Natural killer cell (primary cell): ENCODE data around the gene RAVER2. TPM values are rescaled to one million over a fixed set of nuclear protein-coding genes. Genes with fewer than 3 reads are reported as not detected.

Experiments
- ATAC-seq, 3 donors: fragments of 150-1000 bp in 2 of 3; fragments of 200-7000 bp in 1 of 3; cut with Tn5 transposase; 1 replicate in 1 of 3; 2 replicates in 2 of 3; pipeline ENCODE4 v1.10.0; 2021; ENCODE audit warnings: mild to moderate bottlenecking in 2 of 3, moderate library complexity in 2 of 3
- DNase-seq, 2 donors: peaks; one replicate each; pipeline versions ENCODE4 v3.0.0 to v3.0.0-alpha.2; 2013 to 2021; ENCODE audit warnings: mixed read lengths in 1 of 2
- H3K27ac ChIP-seq: one replicate; pipeline ENCODE4 v1.5.1; 2013; ENCODE audit warnings: mild to moderate bottlenecking, low read length
- H3K27me3 ChIP-seq: one replicate; pipeline ENCODE4 v1.6.1; 2013; ENCODE audit warnings: low read length; ENCODE audit not compliant: control insufficient read depth, insufficient read depth
- H3K36me3 ChIP-seq: one replicate; pipeline ENCODE4 v1.6.1; 2013; ENCODE audit warnings: low read length; ENCODE audit not compliant: control insufficient read depth, insufficient read depth
- H3K4me1 ChIP-seq: one replicate; pipeline ENCODE4 v1.6.1; 2013; ENCODE audit warnings: low read length; ENCODE audit not compliant: control insufficient read depth, insufficient read depth
- H3K4me3 ChIP-seq: one replicate; pipeline ENCODE4 v1.5.1; 2013; ENCODE audit warnings: low read length
- H3K9me3 ChIP-seq: one replicate; pipeline ENCODE4 v1.6.1; 2013; ENCODE audit warnings: low read length; ENCODE audit not compliant: control insufficient read depth, insufficient read depth
- H3K27ac Mint-ChIP-seq, 2 donors: one replicate each; pipeline ENCODE4 v1.8.0; 2022; ENCODE audit warnings: mild to moderate bottlenecking in 2 of 2, mixed read lengths in 2 of 2, moderate library complexity in 1 of 2
- H3K27me3 Mint-ChIP-seq, 2 donors: one replicate each; pipeline ENCODE4 v1.8.0; 2022; ENCODE audit warnings: low read depth in 2 of 2, mixed read lengths in 2 of 2
- H3K36me3 Mint-ChIP-seq: one replicate; pipeline ENCODE4 v1.8.0; 2022; ENCODE audit warnings: mixed read lengths
- H3K4me1 Mint-ChIP-seq, 2 donors: one replicate each; pipeline ENCODE4 v1.8.0; 2022; ENCODE audit warnings: mixed read lengths in 2 of 2
- H3K4me3 Mint-ChIP-seq: one replicate; pipeline ENCODE4 v1.8.0; 2022; ENCODE audit warnings: mild to moderate bottlenecking, moderate library complexity, mixed read lengths
- H3K9me3 Mint-ChIP-seq, 2 donors: one replicate each; pipeline ENCODE4 v1.8.0; 2022; ENCODE audit warnings: mixed read lengths in 2 of 2
- WGBS: methylation state at CpG from one replicate; pipeline ENCODE4 v1.1.7; 2013; ENCODE audit warnings: missing lambda C conversion rate; ENCODE audit not compliant: insufficient coverage; 5-methylcytosine and 5-hydroxymethylcytosine counted together
- intact Hi-C: fragments of 100-400 bp; cut with micrococcal nuclease; formaldehyde crosslinking; loops from one replicate; pipeline ENCODE4 v1.14.2; 2022
- total RNA-seq, 4 donors: library from RNA; stranded (reverse); fragments of 120-200 nt in 1 of 4; gene quantifications; one replicate each; pipeline versions ENCODE4 v1.2.3 to v1.2.4, GENCODE V29; 2013 to 2022
- TF ChIP-seq, protein P1 (sequence below): fragments of 200-600 bp; IDR thresholded peaks from one replicate; pipeline ENCODE4 v1.8.0; 2022; ENCODE audit warnings: antibody characterized with exemption

The RAVER2 gene
- total RNA-seq, 3 donors from 2014 or later (not counting 1 experiment from before 2014, with no cell fraction given), result 0.82 to 1.4 (median 1.2) TPM

DNA sequence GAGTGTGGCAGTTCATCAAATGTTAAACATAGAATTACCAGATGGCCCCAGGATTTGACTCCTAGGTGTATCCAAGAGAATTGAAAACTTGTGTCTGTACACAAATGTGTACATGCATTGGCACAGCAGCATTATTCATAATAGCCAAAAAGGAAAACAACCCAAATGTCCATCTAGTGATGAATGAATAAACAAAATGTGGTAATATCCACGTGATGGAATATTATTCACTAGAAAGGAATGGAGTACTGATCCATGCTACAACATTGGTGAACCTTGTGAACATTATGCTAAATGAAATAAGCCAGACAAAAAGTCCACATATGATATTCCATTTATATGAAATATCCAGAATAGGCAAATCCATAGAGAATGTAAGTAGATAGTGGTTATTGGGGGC lies 77.7 kb downstream of the RAVER2 start:
- Mint-ChIP-seq H3K36me3 (no peaks in the 10 kb centered on the region), H3K9me3 (no peaks in the 10 kb centered on the region), H3K27ac (no peak overlapping the region), H3K4me1 (peaks cover 24 to 25% of the 10 kb centered on the region in 2 donors), H3K27me3 (no peaks in the 10 kb centered on the region), H3K4me3 (no peak overlapping the region)
- no peaks in the 10 kb centered on the region for H3K9me3 ChIP-seq
- no peaks in the 10 kb centered on the region for H3K36me3 ChIP-seq
- H3K27ac ChIP-seq, result no peak overlapping the region
- no peak for ATAC-seq
- no CpG with 5 or more reads among the region's 1 CpG for WGBS
- H3K27me3 ChIP-seq, result no peaks in the 10 kb centered on the region
- TF ChIP-seq, protein P1, sequence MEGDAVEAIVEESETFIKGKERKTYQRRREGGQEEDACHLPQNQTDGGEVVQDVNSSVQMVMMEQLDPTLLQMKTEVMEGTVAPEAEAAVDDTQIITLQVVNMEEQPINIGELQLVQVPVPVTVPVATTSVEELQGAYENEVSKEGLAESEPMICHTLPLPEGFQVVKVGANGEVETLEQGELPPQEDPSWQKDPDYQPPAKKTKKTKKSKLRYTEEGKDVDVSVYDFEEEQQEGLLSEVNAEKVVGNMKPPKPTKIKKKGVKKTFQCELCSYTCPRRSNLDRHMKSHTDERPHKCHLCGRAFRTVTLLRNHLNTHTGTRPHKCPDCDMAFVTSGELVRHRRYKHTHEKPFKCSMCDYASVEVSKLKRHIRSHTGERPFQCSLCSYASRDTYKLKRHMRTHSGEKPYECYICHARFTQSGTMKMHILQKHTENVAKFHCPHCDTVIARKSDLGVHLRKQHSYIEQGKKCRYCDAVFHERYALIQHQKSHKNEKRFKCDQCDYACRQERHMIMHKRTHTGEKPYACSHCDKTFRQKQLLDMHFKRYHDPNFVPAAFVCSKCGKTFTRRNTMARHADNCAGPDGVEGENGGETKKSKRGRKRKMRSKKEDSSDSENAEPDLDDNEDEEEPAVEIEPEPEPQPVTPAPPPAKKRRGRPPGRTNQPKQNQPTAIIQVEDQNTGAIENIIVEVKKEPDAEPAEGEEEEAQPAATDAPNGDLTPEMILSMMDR, result no peak
- H3K4me1 ChIP-seq, result peaks cover 5% of the 10 kb centered on the region
- intact Hi-C loops, result loop anchor here (10.0 kb wide), 1 partner anchor 78 kb away; the partner anchor contains the start of gene RAVER2
- no peak overlapping the region for H3K4me3 ChIP-seq
- no peak for DNase-seq

DNA sequence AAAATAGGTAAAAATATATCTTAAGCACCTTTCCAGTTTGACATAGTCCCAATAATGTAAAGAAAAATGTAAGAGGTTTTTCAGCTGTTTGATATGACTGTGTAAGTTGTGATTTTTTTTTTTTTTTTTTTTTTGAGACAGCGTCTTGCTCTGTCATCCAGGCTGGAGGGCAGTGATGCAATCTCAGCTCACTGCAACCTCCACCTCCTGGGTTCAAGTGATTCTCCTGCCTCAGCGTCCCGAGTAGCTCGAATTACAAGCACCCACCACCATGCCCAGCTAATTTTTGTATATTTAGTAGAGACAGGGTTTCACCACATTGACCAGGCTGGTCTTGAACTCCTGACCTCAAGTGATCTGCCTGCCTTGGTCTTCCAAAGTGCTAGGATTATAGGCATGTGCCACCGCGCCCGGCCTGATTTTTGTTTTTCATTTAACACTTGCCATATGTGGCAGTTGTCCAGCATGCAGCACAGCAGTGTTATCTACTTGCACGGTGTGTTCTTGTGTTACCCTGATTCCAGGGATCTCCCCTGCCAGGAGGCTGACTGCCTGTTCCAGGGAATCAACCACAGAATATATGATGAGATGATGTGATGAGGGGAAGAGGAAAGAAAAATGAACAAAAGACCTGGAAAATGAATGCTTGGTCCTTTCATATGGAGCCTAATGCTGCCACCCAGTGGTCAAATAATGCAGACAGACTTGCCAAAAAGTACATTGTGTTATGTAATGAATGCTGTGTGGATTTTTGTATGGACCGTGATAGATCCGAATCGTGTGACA lies 79.0 kb downstream of the RAVER2 start:
- H3K4me1 Mint-ChIP-seq, result peaks cover 36 to 38% of the 10 kb centered on the region in 2 donors
- intact Hi-C loops, result loop anchor here (1.0 to 10.0 kb wide), 3 partner anchors 79 to 555 kb away; partner anchors contain the start of gene RAVER2
- peak overlapping the region; percentile 38 for H3K4me3 Mint-ChIP-seq
- no peak overlapping the region for H3K27ac ChIP-seq
- no peaks in the 10 kb centered on the region for H3K27me3 ChIP-seq
- no peak overlapping the region for H3K4me3 ChIP-seq
- H3K27me3 Mint-ChIP-seq, result no peaks in the 10 kb centered on the region
- H3K9me3 ChIP-seq, result no peaks in the 10 kb centered on the region
- peak; percentile 44 to 74 (median 68) for ATAC-seq
- WGBS, result 84% methylated on average over 4 of the region's 11 CpGs
- H3K4me1 ChIP-seq, result peaks cover 9% of the 10 kb centered on the region
- H3K9me3 Mint-ChIP-seq, result no peaks in the 10 kb centered on the region
- H3K36me3 Mint-ChIP-seq, result no peaks in the 10 kb centered on the region
- DNase-seq, result peak; percentile 34 to 86
- TF ChIP-seq, protein P1, result peak; percentile 88
- H3K27ac Mint-ChIP-seq, result peak overlapping the region; percentile 45 to 72
- no peaks in the 10 kb centered on the region for H3K36me3 ChIP-seq

DNA sequence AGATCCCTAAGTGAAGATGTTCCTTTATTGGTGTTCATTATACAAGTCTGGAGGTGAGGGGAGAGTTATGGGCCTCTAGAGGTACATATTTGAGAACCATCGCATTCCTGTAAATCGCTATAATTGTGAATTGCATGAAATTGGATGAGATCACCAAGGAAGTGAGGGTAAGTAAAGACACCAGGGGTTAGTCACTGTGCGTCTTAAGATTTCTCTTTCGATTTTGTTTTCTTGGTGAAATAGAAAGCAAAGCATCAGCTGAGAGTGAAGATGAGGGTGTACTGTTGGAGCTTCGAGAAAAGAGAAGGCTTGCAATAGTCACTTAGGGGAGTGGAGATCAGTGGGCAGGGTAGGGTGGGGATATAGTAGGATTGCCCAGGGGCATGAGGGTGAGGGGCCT lies 82.1 kb downstream of the RAVER2 start:
- Mint-ChIP-seq H3K4me3 (peak overlapping the region; percentile 54), H3K27me3 (no peaks in the 10 kb centered on the region), H3K27ac (peak overlapping the region; percentile 86 to 89), H3K36me3 (no peaks in the 10 kb centered on the region), H3K9me3 (no peaks in the 10 kb centered on the region), H3K4me1 (peaks cover 46 to 50% of the 10 kb centered on the region in 2 donors)
- no peaks in the 10 kb centered on the region for H3K27me3 ChIP-seq
- H3K9me3 ChIP-seq, result no peaks in the 10 kb centered on the region
- TF ChIP-seq, protein P1, result no peak
- H3K36me3 ChIP-seq, result peaks cover 14% of the 10 kb centered on the region
- H3K27ac ChIP-seq, result peak overlapping the region; percentile 92
- H3K4me1 ChIP-seq, result peaks cover 16% of the 10 kb centered on the region
- 62% methylated on average over 5 of the region's 5 CpGs for whole genome bisulfite sequencing
- ATAC-seq, result peak; percentile 72 to 93 (median 87)
- peak in 1 of 2 donors; percentile 61 for DNase-seq
- no peak overlapping the region for H3K4me3 ChIP-seq
- intact Hi-C loops, result loop anchor here (10.0 kb wide), 1 partner anchor 82 kb away; the partner anchor contains the start of gene RAVER2
